Fibroblast of pulmonary artery (primary cell): ENCODE data around the gene KRT2.

Source experiments
- DNase-seq: peaks from one replicate; pipeline ENCODE4 v3.0.0-alpha.2; 2010; ENCODE audit warnings: low read depth
- H3K4me3 ChIP-seq: replicated peaks from 2 replicates; pipeline ENCODE4 v1.5.1; 2011; ENCODE audit warnings: low read depth, mild to moderate bottlenecking, control low read depth, low read length, moderate library complexity
- CTCF ChIP-seq: IDR thresholded peaks from 2 replicates; pipeline ENCODE4 v1.5.1; 2011; ENCODE audit warnings: mild to moderate bottlenecking, control low read depth, low read length, inconsistent platforms; ENCODE audit errors: missing control alignments

The KRT2 gene

GRCh38 chr12:52655251-52655650, 3.2 kb upstream of the KRT2 start:
- no peak overlapping the region for H3K4me3 ChIP-seq
- TF ChIP-seq CTCF: no peak
- DNase-seq: no peak

GRCh38 chr12:52650520-52651081, 1.4 kb downstream of the KRT2 start:
- H3K4me3 ChIP-seq: no peak overlapping the region
- TF ChIP-seq CTCF: no peak
- DNase-seq: no peak

GRCh38 chr12:52649066-52649465, 2.9 kb downstream of the KRT2 start:
- TF ChIP-seq CTCF: no peak
- DNase-seq: no peak
- H3K4me3 ChIP-seq: no peak overlapping the region

- no peak for DNase-seq
- TF ChIP-seq CTCF: no peak
- H3K4me3 ChIP-seq: no peak overlapping the region
These were observed 3.9 kb downstream of the KRT2 start for GRCh38 chr12:52648012-52648550.

- no peak for DNase-seq
- no peak overlapping the region for H3K4me3 ChIP-seq
- no peak for TF ChIP-seq CTCF
These were observed 4.4 kb downstream of the KRT2 start for GRCh38 chr12:52647601-52648000.

GRCh38 chr12:52646613-52647012, 5.4 kb downstream of the KRT2 start:
- H3K4me3 ChIP-seq: no peak overlapping the region
- no peak for DNase-seq
- no peak for TF ChIP-seq CTCF

GRCh38 chr12:52645982-52646381, 6.0 kb downstream of the KRT2 start:
- no peak for DNase-seq
- no peak overlapping the region for H3K4me3 ChIP-seq
- no peak for TF ChIP-seq CTCF
